Activated CD4-positive, alpha-beta T cell treated with anti-CD3 and anti-CD28 coated beads, Interleukin-2, amount 10 ng/mL, durations not matched to agents 24 days and 14 days (primary cell): Measurements from ENCODE around the gene NAT16. TPM values are rescaled to one million over a fixed set of nuclear protein-coding genes. Genes with fewer than 3 reads are reported as not detected.
"Not testable (repeated sequence)": the region's sequence is repeated elsewhere in the genome, so short reads cannot be mapped to it uniquely, and the experiment has no call there.

Source experiments
- DNase-seq: peaks from one replicate; pipeline ENCODE4 v3.0.0; 2022
- H3K27ac Mint-ChIP-seq: one replicate; pipeline ENCODE4 v1.8.0; 2022; ENCODE audit warnings: mild to moderate bottlenecking, mixed read lengths
- H3K27me3 Mint-ChIP-seq: one replicate; pipeline ENCODE4 v1.8.0; 2022; ENCODE audit warnings: mixed read lengths
- H3K36me3 Mint-ChIP-seq: one replicate; pipeline ENCODE4 v1.8.0; 2022; ENCODE audit warnings: low read depth, mild to moderate bottlenecking, mixed read lengths
- H3K4me1 Mint-ChIP-seq: one replicate; pipeline ENCODE4 v1.8.0; 2021; ENCODE audit warnings: mixed read lengths
- H3K4me3 Mint-ChIP-seq: one replicate; pipeline ENCODE4 v1.8.0; 2022; ENCODE audit warnings: mild to moderate bottlenecking, moderate library complexity, mixed read lengths
- H3K9me3 Mint-ChIP-seq: one replicate; pipeline ENCODE4 v1.8.0; 2021; ENCODE audit warnings: mixed read lengths
- intact Hi-C: fragments of 100-400 bp; cut with micrococcal nuclease; formaldehyde crosslinking; loops from one replicate; pipeline ENCODE4 v1.15.1; 2023
- total RNA-seq: library from RNA; stranded (reverse); gene quantifications from 2 replicates; pipeline ENCODE4 v1.2.3, GENCODE V29; 2022

Gene NAT16
- total RNA-seq, 1 donor from 2014 or later, result not detected

GRCh38 chr7:101126651-101127459 is 53.2 kb downstream of the NAT16 start, which contains the start of gene SERPINE1:
Gene SERPINE1 (plus strand): TSS chr7:101127104. CDS start chr7:101128394, 1,290 bp downstream.
- DNase-seq, result peak; percentile 88
- peak within 1 kb of the TSS; percentile 56 for H3K27ac Mint-ChIP-seq
- H3K27me3 Mint-ChIP-seq, result peaks cover 50% of the 10 kb centered on the region
- intact Hi-C loops, result no loop called here
- H3K4me3 Mint-ChIP-seq, result peak within 1 kb of the TSS; percentile 56
- H3K4me1 Mint-ChIP-seq, result peaks cover 46% of the 10 kb centered on the region
- H3K9me3 Mint-ChIP-seq, result no peaks in the 10 kb centered on the region
- H3K36me3 Mint-ChIP-seq, result no peaks in the 10 kb centered on the region

- intact Hi-C loops, result no loop called here
- H3K4me1 Mint-ChIP-seq, result peaks cover 49% of the 10 kb centered on the region
- H3K27ac Mint-ChIP-seq, result peak overlapping the region; percentile 56
- no peaks in the 10 kb centered on the region for H3K36me3 Mint-ChIP-seq
- H3K4me3 Mint-ChIP-seq, result peak overlapping the region; percentile 56
- no peaks in the 10 kb centered on the region for H3K9me3 Mint-ChIP-seq
- H3K27me3 Mint-ChIP-seq, result peaks cover 51% of the 10 kb centered on the region
- DNase-seq, result peak; percentile 62
These were observed 54.0 kb downstream of the NAT16 start for GRCh38 chr7:101125989-101126650.

- H3K9me3 Mint-ChIP-seq, result no peaks in the 10 kb centered on the region
- H3K4me1 Mint-ChIP-seq, result peaks cover 49% of the 10 kb centered on the region
- peak; percentile 75 for DNase-seq
- H3K27me3 Mint-ChIP-seq, result peaks cover 46% of the 10 kb centered on the region
- intact Hi-C loops, result loop anchor here (1.0 kb wide), 1 partner anchor 13 kb away; no protein-coding TSS in a partner anchor
- peak overlapping the region; percentile 55 for H3K4me3 Mint-ChIP-seq
- no peaks in the 10 kb centered on the region for H3K36me3 Mint-ChIP-seq
- peak overlapping the region; percentile 67 for H3K27ac Mint-ChIP-seq
These were observed 55.6 kb downstream of the NAT16 start for GRCh38 chr7:101124376-101125056.

- intact Hi-C loops, result loop anchor here (1.0 kb wide), 1 partner anchor 14 kb away; no protein-coding TSS in a partner anchor
- DNase-seq, result no peak
- no peaks in the 10 kb centered on the region for H3K36me3 Mint-ChIP-seq
- H3K4me3 Mint-ChIP-seq, result no peak overlapping the region
- H3K9me3 Mint-ChIP-seq, result no peaks in the 10 kb centered on the region
- peaks cover 48% of the 10 kb centered on the region for H3K4me1 Mint-ChIP-seq
- H3K27me3 Mint-ChIP-seq, result peaks cover 46% of the 10 kb centered on the region
- no peak overlapping the region for H3K27ac Mint-ChIP-seq
These were observed 56.4 kb downstream of the NAT16 start for GRCh38 chr7:101123703-101124068.

- intact Hi-C loops, result no loop called here
- DNase-seq, result no peak
- no peaks in the 10 kb centered on the region for H3K9me3 Mint-ChIP-seq
- H3K4me3 Mint-ChIP-seq, result no peak overlapping the region
- H3K27me3 Mint-ChIP-seq, result peaks cover 42% of the 10 kb centered on the region
- H3K4me1 Mint-ChIP-seq, result peaks cover 46% of the 10 kb centered on the region
- H3K36me3 Mint-ChIP-seq, result no peaks in the 10 kb centered on the region
- no peak overlapping the region for H3K27ac Mint-ChIP-seq
These were observed 57.0 kb downstream of the NAT16 start for GRCh38 chr7:101122933-101123702.

- intact Hi-C loops, result no loop called here
- Mint-ChIP-seq H3K27ac (peak overlapping the region; percentile 54), H3K36me3 (no peaks in the 10 kb centered on the region), H3K4me3 (peak overlapping the region; percentile 70), H3K9me3 (no peaks in the 10 kb centered on the region), H3K4me1 (peaks cover 39% of the 10 kb centered on the region), H3K27me3 (peaks cover 33% of the 10 kb centered on the region)
- DNase-seq, result peak; percentile 60
These were observed 57.8 kb downstream of the NAT16 start for GRCh38 chr7:101121991-101122932.

- H3K27ac Mint-ChIP-seq, intact Hi-C loops: not testable (repeated sequence)
These were observed 58.5 kb downstream of the NAT16 start for GRCh38 chr7:101121631-101121990.

More at GRCh38 chr7:101121631-101121990, 58.5 kb downstream of the NAT16 start:
- Mint-ChIP-seq H3K4me1 (peaks cover 32% of the 10 kb centered on the region), H3K27me3 (peaks cover 27% of the 10 kb centered on the region), H3K4me3 (peak overlapping the region; percentile 70)
- not testable (repeated sequence) for H3K9me3 Mint-ChIP-seq, H3K36me3 Mint-ChIP-seq, DNase-seq

Other genes starting within 250 kb of the NAT16 start
- not detected in 2 replicates for gene MUC3A, start 230.8 kb downstream of the NAT16 start, total RNA-seq
- gene MUC12, start 210.7 kb downstream of the NAT16 start, total RNA-seq, result 0.76 and 1.5 TPM in 2 replicates
- not detected in 2 replicates for gene MUC17, start 160.2 kb downstream of the NAT16 start, total RNA-seq
- 41.1 and 44.5 TPM in 2 replicates for gene TRIM56, start 94.8 kb downstream of the NAT16 start, total RNA-seq
- gene SERPINE1, start 53.2 kb downstream of the NAT16 start, total RNA-seq, result 0.33 and 0.45 TPM in 2 replicates
- gene AP1S1, start 25.8 kb downstream of the NAT16 start, total RNA-seq, result 44.2 and 49.2 TPM in 2 replicates
- gene VGF, start 14.7 kb downstream of the NAT16 start, total RNA-seq, result 0.23 and 0.28 TPM in 2 replicates
- not detected in 2 replicates for gene MOGAT3, start 20.7 kb upstream of the NAT16 start, total RNA-seq
- 85.2 and 93.6 TPM in 2 replicates for gene PLOD3, start 37.3 kb upstream of the NAT16 start, total RNA-seq
- gene ZNHIT1, start 37.9 kb upstream of the NAT16 start, total RNA-seq, result 53.8 and 54.2 TPM in 2 replicates
- gene CLDN15, start 57.5 kb upstream of the NAT16 start, total RNA-seq, result 19.6 and 20.7 TPM in 2 replicates
- 127 and 136 TPM in 2 replicates for gene FIS1, start 64.8 kb upstream of the NAT16 start, total RNA-seq
- 5.9 and 6.6 TPM in 2 replicates for gene IFT22, start 141.5 kb upstream of the NAT16 start, total RNA-seq
- gene COL26A1, start 182.6 kb upstream of the NAT16 start, total RNA-seq, result not detected in 2 replicates